ENCODE data around the gene RGS19. TPM values are rescaled to one million over a fixed set of nuclear protein-coding genes. Genes with fewer than 3 reads are reported as not detected.

The RGS19 gene
- total RNA-seq, 1 donor from 2014 or later = 31.5 TPM

- DNase-seq (ENCODE audit: low spot score) = no peak
Measured at GRCh38 chr20:64108731-64109681, 29.7 kb upstream of the RGS19 start.

GRCh38 chr20:64107736-64108457 lies 28.6 kb upstream of the RGS19 start:
- DNase-seq (ENCODE audit: low spot score) = peak; percentile 47

GRCh38 chr20:64106981-64107735 lies 27.8 kb upstream of the RGS19 start, which contains the start of gene NPBWR2:
TSS of gene NPBWR2 (minus strand) at chr20:64107565. CDS start at chr20:64106831, 734 bp downstream.
- DNase-seq (ENCODE audit: low spot score) = peak; percentile 45

GRCh38 chr20:64106435-64106961 lies 27.2 kb upstream of the RGS19 start:
- no peak for DNase-seq (ENCODE audit: low spot score)

GRCh38 chr20:64105846-64106434 lies 26.6 kb upstream of the RGS19 start:
- DNase-seq (ENCODE audit: low spot score) = no peak

GRCh38 chr20:64104667-64105451 lies 25.5 kb upstream of the RGS19 start:
- DNase-seq (ENCODE audit: low spot score) = no peak

GRCh38 chr20:64103871-64104666 lies 24.8 kb upstream of the RGS19 start:
- DNase-seq (ENCODE audit: low spot score) = no peak

GRCh38 chr20:64102647-64103354 lies 23.5 kb upstream of the RGS19 start:
- DNase-seq (ENCODE audit: low spot score) = no peak

- no peak for DNase-seq (ENCODE audit: low spot score)
Measured at GRCh38 chr20:64101731-64102621, 22.7 kb upstream of the RGS19 start.

- DNase-seq (ENCODE audit: low spot score) = no peak
Measured at GRCh38 chr20:64100946-64101688, 21.8 kb upstream of the RGS19 start.

GRCh38 chr20:64100566-64100888 lies 21.2 kb upstream of the RGS19 start:
- DNase-seq (ENCODE audit: low spot score) = no peak

- no peak for DNase-seq (ENCODE audit: low spot score)
Measured at GRCh38 chr20:64099880-64100565, 20.7 kb upstream of the RGS19 start.

GRCh38 chr20:64099086-64099786 lies 19.9 kb upstream of the RGS19 start:
- no peak for DNase-seq (ENCODE audit: low spot score)

GRCh38 chr20:64098471-64099013 lies 19.2 kb upstream of the RGS19 start:
- no peak for DNase-seq (ENCODE audit: low spot score)

- no peak for DNase-seq (ENCODE audit: low spot score)
Measured at GRCh38 chr20:64096535-64096934, 17.2 kb upstream of the RGS19 start.

GRCh38 chr20:64095927-64096326 lies 16.6 kb upstream of the RGS19 start:
- DNase-seq (ENCODE audit: low spot score) = no peak

Measured in umbilical cord (tissue), 2 donors.